DMS 273 treated with DMSO at 0.1 percent for 48 hours (cell line): Measurements from ENCODE around the gene WBP1L.
"Not testable (repeated sequence)": the region's sequence is repeated elsewhere in the genome, so short reads cannot be mapped to it uniquely, and the experiment has no call there.

ENCODE experiments used
- DNase-seq: peaks from one replicate; lab custom pipeline; 2025; lab: John Stamatoyannopoulos, UW

The WBP1L gene

GRCh38 chr10:102723989-102724388 is 19.8 kb upstream of the WBP1L start:
- no peak for DNase-seq

- DNase-seq = no peak
Measured at GRCh38 chr10:102726274-102726673, 17.5 kb upstream of the WBP1L start.

GRCh38 chr10:102727037-102727818 is 16.5 kb upstream of the WBP1L start:
- no peak for DNase-seq

GRCh38 chr10:102729029-102730026 is 14.4 kb upstream of the WBP1L start:
- DNase-seq = no peak

GRCh38 chr10:102731222-102731800 is 12.4 kb upstream of the WBP1L start:
- DNase-seq = no peak

- DNase-seq = no peak
Measured at GRCh38 chr10:102732661-102733060, 11.1 kb upstream of the WBP1L start.

GRCh38 chr10:102735065-102735562 is 8.6 kb upstream of the WBP1L start:
- DNase-seq = no peak

GRCh38 chr10:102738692-102739121 is 5.0 kb upstream of the WBP1L start:
- DNase-seq = no peak

- no peak for DNase-seq
Measured at GRCh38 chr10:102740229-102740628, 3.5 kb upstream of the WBP1L start.

GRCh38 chr10:102741726-102742237 is 2.0 kb upstream of the WBP1L start:
- no peak for DNase-seq

GRCh38 chr10:102742313-102742712 is 1.4 kb upstream of the WBP1L start:
- DNase-seq = not testable (repeated sequence)

- DNase-seq = no peak
Measured at GRCh38 chr10:102743078-102743587, 615 bp upstream of the WBP1L start.

GRCh38 chr10:102744374-102745051 is 765 bp downstream of the WBP1L start:
- DNase-seq = no peak

- DNase-seq = no peak
Measured at GRCh38 chr10:102745157-102745556, 1.4 kb downstream of the WBP1L start.

GRCh38 chr10:102752266-102752930 is 8.7 kb downstream of the WBP1L start:
- no peak for DNase-seq

- DNase-seq = no peak
Measured at GRCh38 chr10:102752934-102753664, 9.4 kb downstream of the WBP1L start.

GRCh38 chr10:102753718-102754117 is 10.0 kb downstream of the WBP1L start:
- no peak for DNase-seq

- DNase-seq = no peak
Measured at GRCh38 chr10:102757323-102757722, 13.6 kb downstream of the WBP1L start.

- no peak for DNase-seq
Measured at GRCh38 chr10:102758240-102758932, 14.6 kb downstream of the WBP1L start.
